ENCODE measurements around the gene PDILT. TPM values are rescaled to one million over a fixed set of nuclear protein-coding genes. Genes with fewer than 3 reads are reported as not detected.
"Not testable (repeated sequence)": the region's sequence is repeated elsewhere in the genome, so short reads cannot be mapped to it uniquely, and the experiment has no call there.

PDILT gene
- total RNA-seq, 1 experiment from 2014 or later, result not detected

- no peaks in the 10 kb centered on the region for H3F3A ChIP-seq (ENCODE audit: low read length, unreplicated experiment)
- H3K4me3 ChIP-seq (ENCODE audit: low read length), result no peak overlapping the region
- DNase-seq (no peak), ATAC-seq (no peak)
- ChIA-PET POLR2A (ENCODE audit: unreplicated experiment) (no interaction called here), CTCF (no interaction called here)
- no peaks in the 10 kb centered on the region for H3K36me3 ChIP-seq (ENCODE audit: low read depth, low read length)
- intact Hi-C loops (cut with micrococcal nuclease), result no loop called here
- no peaks in the 10 kb centered on the region for H3K79me2 ChIP-seq (ENCODE audit: low read length)
- no peak overlapping the region for H3K27ac ChIP-seq (ENCODE audit: low read length)
- no peaks in the 10 kb centered on the region for H3K27me3 ChIP-seq (ENCODE audit: low read length)
- no peak overlapping the region for H2AFZ ChIP-seq (ENCODE audit: low read length)
- no peaks in the 10 kb centered on the region for H3K9me2 ChIP-seq (replicated peaks; ENCODE audit: low read length)
- TF ChIP-seq EZH2phosphoT487 (IDR thresholded peaks at IDR 0.05; ENCODE audit: borderline replicate concordance, low read length), result no peak
- TF ChIP-seq, protein P1, sequence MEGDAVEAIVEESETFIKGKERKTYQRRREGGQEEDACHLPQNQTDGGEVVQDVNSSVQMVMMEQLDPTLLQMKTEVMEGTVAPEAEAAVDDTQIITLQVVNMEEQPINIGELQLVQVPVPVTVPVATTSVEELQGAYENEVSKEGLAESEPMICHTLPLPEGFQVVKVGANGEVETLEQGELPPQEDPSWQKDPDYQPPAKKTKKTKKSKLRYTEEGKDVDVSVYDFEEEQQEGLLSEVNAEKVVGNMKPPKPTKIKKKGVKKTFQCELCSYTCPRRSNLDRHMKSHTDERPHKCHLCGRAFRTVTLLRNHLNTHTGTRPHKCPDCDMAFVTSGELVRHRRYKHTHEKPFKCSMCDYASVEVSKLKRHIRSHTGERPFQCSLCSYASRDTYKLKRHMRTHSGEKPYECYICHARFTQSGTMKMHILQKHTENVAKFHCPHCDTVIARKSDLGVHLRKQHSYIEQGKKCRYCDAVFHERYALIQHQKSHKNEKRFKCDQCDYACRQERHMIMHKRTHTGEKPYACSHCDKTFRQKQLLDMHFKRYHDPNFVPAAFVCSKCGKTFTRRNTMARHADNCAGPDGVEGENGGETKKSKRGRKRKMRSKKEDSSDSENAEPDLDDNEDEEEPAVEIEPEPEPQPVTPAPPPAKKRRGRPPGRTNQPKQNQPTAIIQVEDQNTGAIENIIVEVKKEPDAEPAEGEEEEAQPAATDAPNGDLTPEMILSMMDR (conservative IDR thresholded peaks at IDR 0.05; ENCODE audit: low read depth, low read length), result no peak
- H3K4me2 ChIP-seq (ENCODE audit: low read length), result no peak overlapping the region
- no peaks in the 10 kb centered on the region for H3K9me3 ChIP-seq (ENCODE audit: low read length)
- H3K4me1 ChIP-seq (ENCODE audit: insufficient read depth, low read length), result no peaks in the 10 kb centered on the region
- no peak overlapping the region for H3K9ac ChIP-seq (ENCODE audit: low read length)
- no TSS peak for BruUV-seq (replicated peaks)
- H4K20me1 ChIP-seq (ENCODE audit: low read length), result no peaks in the 10 kb centered on the region
Observed at GRCh38 chr16:20441191-20441590, 36.7 kb upstream of the PDILT start.

GRCh38 chr16:20440731-20441130 is 36.2 kb upstream of the PDILT start:
- H3K9me3 ChIP-seq (ENCODE audit: low read length); POLR2A ChIA-PET (ENCODE audit: unreplicated experiment); H3K4me2 ChIP-seq (ENCODE audit: low read length); H3K79me2 ChIP-seq (ENCODE audit: low read length); ATAC-seq; H3K9ac ChIP-seq (ENCODE audit: low read length); H3K4me3 ChIP-seq (ENCODE audit: low read length); BruUV-seq (replicated peaks); H3F3A ChIP-seq (ENCODE audit: low read length, unreplicated experiment); intact Hi-C loops (cut with micrococcal nuclease); H3K4me1 ChIP-seq (ENCODE audit: insufficient read depth, low read length); DNase-seq; H3K9me2 ChIP-seq (replicated peaks; ENCODE audit: low read length); H2AFZ ChIP-seq (ENCODE audit: low read length); H4K20me1 ChIP-seq (ENCODE audit: low read length); CTCF ChIA-PET; H3K36me3 ChIP-seq (ENCODE audit: low read depth, low read length); H3K27me3 ChIP-seq (ENCODE audit: low read length); H3K27ac ChIP-seq (ENCODE audit: low read length): not testable (repeated sequence)

DNA sequence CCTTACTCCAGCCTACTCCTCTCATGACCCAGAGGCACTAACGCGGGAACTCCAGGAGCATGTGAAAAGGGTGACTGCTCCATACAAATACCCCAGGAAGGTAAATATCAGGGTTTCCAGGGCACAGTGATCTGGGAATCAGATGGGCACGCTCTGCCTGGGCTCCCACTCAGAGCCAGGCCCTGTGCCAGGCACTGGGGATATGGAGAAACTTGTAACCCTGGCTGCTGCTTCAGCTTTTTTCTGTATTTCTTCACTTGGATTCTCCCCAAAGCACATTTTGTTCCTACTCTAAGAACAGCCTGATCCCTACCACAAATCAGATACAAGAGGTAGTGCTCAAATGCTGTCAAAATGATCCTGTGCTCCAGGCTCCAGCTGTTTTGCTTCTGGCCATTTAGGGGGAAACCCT is 35.3 kb upstream of the PDILT start:
- H3K4me1 ChIP-seq (ENCODE audit: insufficient read depth, low read length); intact Hi-C loops (cut with micrococcal nuclease); H3K4me2 ChIP-seq (ENCODE audit: low read length); H3K9me3 ChIP-seq (ENCODE audit: low read length); H3K27ac ChIP-seq (ENCODE audit: low read length); H3F3A ChIP-seq (ENCODE audit: low read length, unreplicated experiment); H2AFZ ChIP-seq (ENCODE audit: low read length); BruUV-seq (replicated peaks); H3K79me2 ChIP-seq (ENCODE audit: low read length); POLR2A ChIA-PET (ENCODE audit: unreplicated experiment); H3K4me3 ChIP-seq (ENCODE audit: low read length); H4K20me1 ChIP-seq (ENCODE audit: low read length); H3K36me3 ChIP-seq (ENCODE audit: low read depth, low read length); H3K9me2 ChIP-seq (replicated peaks; ENCODE audit: low read length); CTCF ChIA-PET; ATAC-seq; DNase-seq; H3K9ac ChIP-seq (ENCODE audit: low read length); H3K27me3 ChIP-seq (ENCODE audit: low read length): not testable (repeated sequence)

DNA sequence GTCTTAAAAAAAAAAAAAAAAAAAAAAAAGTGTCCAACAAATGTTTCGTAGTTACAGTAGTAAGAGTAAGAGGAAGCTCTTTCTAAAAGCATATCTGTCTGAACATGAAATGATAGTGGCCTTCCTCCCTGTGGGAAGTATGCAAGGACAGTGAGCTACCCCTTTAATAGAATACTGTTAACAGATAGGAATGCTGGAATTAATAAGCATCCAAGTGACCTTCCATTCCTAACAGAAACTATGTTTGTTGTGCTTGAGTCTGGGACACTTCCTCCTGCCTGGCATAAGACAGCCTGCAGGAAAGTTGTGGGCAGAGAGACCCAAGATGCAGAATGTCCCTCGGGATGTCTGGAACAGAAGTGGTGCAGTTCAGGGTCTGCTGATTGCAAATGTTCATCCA is 34.4 kb upstream of the PDILT start:
- H3K4me3 ChIP-seq (ENCODE audit: low read length); H2AFZ ChIP-seq (ENCODE audit: low read length); H3K27me3 ChIP-seq (ENCODE audit: low read length); H3K9me2 ChIP-seq (replicated peaks; ENCODE audit: low read length); H3K79me2 ChIP-seq (ENCODE audit: low read length); H3K4me2 ChIP-seq (ENCODE audit: low read length); H3K4me1 ChIP-seq (ENCODE audit: insufficient read depth, low read length); H3K27ac ChIP-seq (ENCODE audit: low read length); ATAC-seq; intact Hi-C loops (cut with micrococcal nuclease); BruUV-seq (replicated peaks); H4K20me1 ChIP-seq (ENCODE audit: low read length); H3K36me3 ChIP-seq (ENCODE audit: low read depth, low read length); H3K9me3 ChIP-seq (ENCODE audit: low read length); CTCF ChIA-PET; H3K9ac ChIP-seq (ENCODE audit: low read length); DNase-seq; H3F3A ChIP-seq (ENCODE audit: low read length, unreplicated experiment); POLR2A ChIA-PET (ENCODE audit: unreplicated experiment): not testable (repeated sequence)
